Fibroblast of pulmonary artery (primary cell): ENCODE data around the gene TRMT61A.

Source experiments
- DNase-seq: peaks from one replicate; pipeline ENCODE4 v3.0.0-alpha.2; 2010; ENCODE audit warnings: low read depth
- H3K4me3 ChIP-seq: replicated peaks from 2 replicates; pipeline ENCODE4 v1.5.1; 2011; ENCODE audit warnings: low read depth, mild to moderate bottlenecking, control low read depth, low read length, moderate library complexity
- CTCF ChIP-seq: IDR thresholded peaks from 2 replicates; pipeline ENCODE4 v1.5.1; 2011; ENCODE audit warnings: mild to moderate bottlenecking, control low read depth, low read length, inconsistent platforms; ENCODE audit errors: missing control alignments

The TRMT61A gene

GRCh38 chr14:103538291-103539055 lies 9.5 kb downstream of the TRMT61A start:
- TF ChIP-seq CTCF: no peak
- DNase-seq: no peak
- no peak overlapping the region for H3K4me3 ChIP-seq

DNA sequence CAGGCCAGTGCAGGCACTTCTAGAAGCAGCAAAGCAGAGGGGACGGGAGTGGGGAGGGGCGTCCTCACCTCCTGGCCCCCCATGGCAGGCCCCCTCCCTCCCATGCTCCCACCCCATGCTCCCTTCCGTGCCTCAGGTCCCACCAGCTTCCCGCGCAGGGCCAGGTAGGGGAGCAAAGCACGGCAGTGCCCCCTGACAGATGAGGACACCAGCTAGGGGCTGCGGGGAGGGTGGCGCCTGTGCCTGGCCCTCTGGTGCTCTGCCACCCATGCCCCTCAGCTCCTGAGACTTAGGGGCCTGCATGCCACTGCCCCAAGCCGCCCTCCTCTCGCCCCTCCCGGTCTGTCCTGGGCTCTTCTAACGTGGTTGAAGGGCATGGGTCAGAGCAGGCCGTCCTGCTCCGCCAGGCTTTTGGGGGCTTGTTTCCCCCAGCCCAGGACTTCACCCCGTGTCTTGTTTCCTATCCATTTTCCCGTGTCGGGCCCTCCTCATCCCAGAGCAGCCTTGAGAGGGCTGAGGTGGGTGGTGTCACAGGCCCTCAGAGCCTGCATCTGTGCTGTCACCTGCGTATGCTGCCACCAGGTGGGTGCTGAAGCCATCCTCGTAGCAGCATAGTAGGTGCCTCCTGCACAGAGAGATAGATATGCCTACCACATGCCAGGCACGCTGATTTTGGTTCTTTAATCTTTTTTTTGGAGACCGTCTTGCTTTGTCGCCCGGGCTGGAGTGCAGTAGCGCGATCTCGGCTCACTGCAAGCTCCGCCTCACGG lies 10.2 kb downstream of the TRMT61A start:
- no peak for TF ChIP-seq CTCF
- H3K4me3 ChIP-seq: no peak overlapping the region
- DNase-seq: no peak

- no peak for DNase-seq
- no peak for TF ChIP-seq CTCF
- no peak overlapping the region for H3K4me3 ChIP-seq
Measured at GRCh38 chr14:103540821-103541708, 12.1 kb downstream of the TRMT61A start.

DNA sequence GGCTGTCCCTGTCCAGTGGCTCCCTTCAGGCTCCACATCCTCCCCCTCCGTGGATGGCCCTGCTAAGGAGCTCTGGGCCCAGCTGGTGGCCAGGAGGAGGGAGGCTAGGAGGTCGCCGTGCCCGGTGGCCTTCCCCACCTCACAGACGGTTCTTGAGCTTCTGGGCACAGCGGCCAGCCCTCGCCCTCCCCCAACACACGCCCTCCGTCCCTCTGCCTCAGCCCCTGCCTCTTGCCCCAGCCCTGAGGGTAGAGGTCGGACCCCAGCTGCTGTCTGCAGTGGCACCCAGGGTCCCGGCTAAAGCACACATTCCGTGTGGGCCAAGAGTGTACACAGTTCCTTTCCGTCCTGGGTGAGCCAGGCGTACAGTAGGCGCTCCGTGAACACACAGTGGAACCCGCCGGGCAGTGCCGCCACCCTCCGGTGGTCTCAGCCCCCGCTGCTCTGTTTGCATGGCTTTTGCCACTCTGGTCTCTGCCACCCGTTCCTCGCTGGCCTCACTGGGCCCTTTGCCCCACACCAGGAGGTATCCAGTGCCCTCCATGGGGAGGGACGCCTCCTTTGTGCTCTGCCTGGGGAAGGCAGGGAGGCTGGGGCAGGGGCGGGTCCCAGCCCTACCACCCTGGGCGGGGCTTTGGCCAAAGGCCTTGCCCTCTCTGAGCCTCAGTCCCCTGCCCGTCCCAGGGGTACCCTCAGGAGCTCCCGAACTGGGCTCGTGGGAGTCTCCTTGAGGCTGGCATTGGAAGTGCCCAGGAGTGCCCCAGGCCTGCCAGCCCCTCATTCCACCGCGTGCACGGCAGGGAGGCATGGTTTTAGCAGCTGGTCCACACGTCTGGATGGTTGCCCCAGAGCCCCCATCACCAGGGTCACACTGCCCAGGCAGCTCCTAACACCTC lies 13.0 kb downstream of the TRMT61A start:
- DNase-seq: no peak
- H3K4me3 ChIP-seq: no peak overlapping the region
- TF ChIP-seq CTCF: no peak

DNA sequence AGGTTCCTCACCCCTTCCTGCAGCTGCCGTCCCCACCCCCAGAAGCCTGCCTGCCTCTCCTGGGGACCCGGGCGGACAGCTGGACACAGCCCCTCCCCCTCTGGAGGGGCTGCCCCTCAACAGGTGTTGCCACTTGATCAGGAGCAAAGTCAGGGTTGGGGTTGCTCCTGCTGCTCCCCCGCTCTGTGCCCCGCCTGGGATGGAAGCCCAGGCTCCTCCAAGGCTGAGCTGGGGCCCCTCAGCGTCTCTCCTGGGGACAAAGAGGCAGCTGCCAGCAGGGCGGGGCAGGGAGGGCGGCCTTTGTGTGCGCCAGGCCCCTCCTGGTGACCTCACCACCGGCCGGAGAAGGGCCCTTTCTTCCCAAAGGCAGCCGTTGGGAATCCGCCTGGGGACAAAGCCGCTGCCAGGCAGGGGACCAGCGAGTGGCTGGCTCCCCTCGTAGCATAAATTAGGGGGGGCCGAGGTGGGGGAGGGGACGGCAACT lies 13.7 kb downstream of the TRMT61A start:
- DNase-seq: no peak
- H3K4me3 ChIP-seq: no peak overlapping the region
- TF ChIP-seq CTCF: no peak

- TF ChIP-seq CTCF: no peak
- no peak for DNase-seq
Measured at GRCh38 chr14:103543140-103543539, 14.1 kb downstream of the TRMT61A start.

More at GRCh38 chr14:103543140-103543539, 14.1 kb downstream of the TRMT61A start:
- H3K4me3 ChIP-seq: no peak overlapping the region
